ENCODE data around the gene RASGEF1B.

Gene RASGEF1B

DNA sequence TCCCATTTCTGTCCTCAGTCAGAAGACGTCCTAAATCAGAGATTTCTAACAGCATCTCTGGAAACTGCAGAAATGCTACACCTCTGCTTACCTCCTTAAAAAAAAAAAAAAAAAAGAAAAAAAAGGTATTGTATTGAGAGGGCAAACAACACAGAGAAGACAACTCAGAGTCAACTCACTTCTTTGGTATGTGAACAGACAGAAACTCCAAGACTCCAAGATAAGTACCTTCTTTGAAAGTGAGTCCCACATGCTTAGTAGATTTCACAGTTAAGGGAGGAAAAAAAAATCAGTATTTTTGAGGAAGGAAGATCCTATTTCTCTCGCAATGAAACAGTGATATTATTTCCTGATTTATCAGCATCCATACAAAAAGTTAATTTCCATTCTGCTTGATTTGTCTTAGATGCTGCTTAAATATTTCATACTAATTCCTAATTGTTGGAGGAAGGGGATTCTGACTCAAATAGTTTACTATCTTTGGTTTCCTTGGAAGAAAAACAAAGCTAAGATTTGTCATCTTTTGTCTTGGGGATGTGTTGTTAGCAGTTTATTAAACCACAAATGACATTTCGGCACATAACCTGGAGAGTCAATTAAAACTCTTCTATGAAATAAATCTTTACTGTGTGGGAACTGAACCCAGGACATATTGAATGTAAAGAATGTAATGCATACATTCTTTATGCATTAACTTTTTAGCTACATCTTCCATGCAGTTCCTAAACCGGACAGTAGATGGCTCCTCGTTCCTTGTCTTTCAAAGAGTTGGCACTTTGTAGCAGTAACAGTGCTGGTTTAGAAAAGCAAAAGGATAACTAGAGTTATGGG is 4.7 kb downstream of the RASGEF1B start:
- FAIRE-seq, result no peak
- DNase-seq (ENCODE audit: low spot score), result peak; percentile 17

- DNase-seq (ENCODE audit: low spot score), result no peak
- FAIRE-seq, result no peak
These were observed 6.0 kb downstream of the RASGEF1B start for GRCh38 chr4:81465406-81466340.

DNA sequence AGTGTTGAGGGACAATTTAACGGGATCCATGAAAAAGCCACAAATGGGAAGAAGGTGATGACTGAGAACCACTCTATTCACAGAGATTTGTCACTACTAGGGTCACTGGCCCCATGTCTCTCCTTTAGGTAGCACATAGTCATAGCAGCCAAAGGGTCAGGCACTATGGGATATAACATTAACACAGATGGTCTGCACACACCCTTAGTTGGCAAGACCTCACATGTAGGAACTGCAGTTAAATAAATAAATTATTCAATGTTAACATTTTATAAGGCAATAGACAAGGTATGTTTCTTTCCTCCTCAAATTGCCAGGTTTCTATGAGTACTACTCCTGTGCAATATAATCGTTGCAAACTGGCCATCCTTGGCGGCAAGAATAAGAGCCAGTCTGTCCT is 10.9 kb downstream of the RASGEF1B start:
- DNase-seq (ENCODE audit: low spot score) (no peak), FAIRE-seq (no peak)

- FAIRE-seq (no peak), DNase-seq (ENCODE audit: low spot score) (no peak)
These were observed 11.5 kb downstream of the RASGEF1B start for GRCh38 chr4:81460191-81460701.

DNA sequence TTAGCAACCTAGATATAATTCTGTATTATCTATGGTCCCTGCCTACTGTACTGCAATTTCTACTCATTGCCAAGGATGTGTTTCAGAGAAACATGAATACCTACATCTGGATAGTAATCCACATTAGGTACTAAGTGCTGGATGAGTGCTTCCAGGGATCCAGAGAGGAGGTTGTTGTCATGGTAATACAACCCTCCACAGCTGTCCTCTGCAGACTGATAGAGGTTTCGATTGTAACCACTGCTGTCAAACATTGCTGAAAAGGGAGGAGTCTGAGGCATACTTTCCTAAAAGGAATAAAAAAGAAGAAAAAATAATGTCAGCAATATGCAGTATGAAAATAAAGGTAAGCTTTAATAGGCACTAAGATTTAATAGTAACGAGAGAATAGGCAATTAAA is 12.5 kb downstream of the RASGEF1B start:
- FAIRE-seq, result no peak

GRCh38 chr4:81457921-81458520 is 13.7 kb downstream of the RASGEF1B start:
- no peak for FAIRE-seq
- DNase-seq (ENCODE audit: low spot score), result no peak

More for the DNA sequence above, 12.5 kb downstream of the RASGEF1B start:
- no peak for DNase-seq (ENCODE audit: low spot score)

DNA sequence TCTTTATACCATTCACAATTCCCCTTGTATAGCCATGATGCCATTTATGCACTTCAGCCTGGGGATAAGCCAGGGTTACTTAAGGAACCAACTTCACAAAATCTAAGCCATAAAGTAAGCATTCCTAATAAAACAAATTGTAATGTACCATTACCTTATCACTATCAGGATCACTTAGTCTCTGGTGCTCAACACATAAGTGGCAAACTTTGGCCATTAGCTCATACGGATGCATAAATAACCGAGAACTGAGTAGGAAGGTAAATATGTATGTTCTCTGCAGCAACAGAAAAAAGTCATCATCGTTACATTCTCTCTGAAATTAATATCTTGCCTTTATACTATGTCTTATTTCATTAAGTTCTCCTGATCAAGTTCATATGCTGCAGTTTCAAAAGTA is 14.4 kb downstream of the RASGEF1B start:
- no peak for DNase-seq (ENCODE audit: low spot score)
- no peak for FAIRE-seq

GRCh38 chr4:81455897-81456296 is 15.8 kb downstream of the RASGEF1B start:
- no peak for FAIRE-seq

DNA sequence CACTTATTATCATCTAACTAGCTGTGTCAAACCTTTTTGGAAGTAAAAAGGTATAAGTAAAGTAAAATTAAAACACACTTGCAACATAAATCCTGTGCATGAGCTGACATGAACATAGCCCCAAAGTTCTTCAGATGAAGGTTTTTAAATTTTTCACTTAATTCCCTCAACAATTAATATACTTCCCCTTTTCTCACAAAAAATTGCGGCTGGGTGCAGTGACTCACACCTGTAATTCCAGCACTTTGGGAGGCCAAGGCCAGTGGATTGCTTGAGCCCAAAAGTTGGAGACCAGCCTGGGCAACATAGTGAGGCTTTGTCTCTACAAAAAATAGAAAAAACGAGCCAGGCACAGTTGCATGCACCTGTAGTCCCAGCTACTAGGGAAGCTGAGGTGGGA is 16.8 kb downstream of the RASGEF1B start:
- no peak for DNase-seq (ENCODE audit: low spot score)
- FAIRE-seq, result no peak

More at GRCh38 chr4:81455897-81456296, 15.8 kb downstream of the RASGEF1B start:
- DNase-seq (ENCODE audit: low spot score), result no peak

DNA sequence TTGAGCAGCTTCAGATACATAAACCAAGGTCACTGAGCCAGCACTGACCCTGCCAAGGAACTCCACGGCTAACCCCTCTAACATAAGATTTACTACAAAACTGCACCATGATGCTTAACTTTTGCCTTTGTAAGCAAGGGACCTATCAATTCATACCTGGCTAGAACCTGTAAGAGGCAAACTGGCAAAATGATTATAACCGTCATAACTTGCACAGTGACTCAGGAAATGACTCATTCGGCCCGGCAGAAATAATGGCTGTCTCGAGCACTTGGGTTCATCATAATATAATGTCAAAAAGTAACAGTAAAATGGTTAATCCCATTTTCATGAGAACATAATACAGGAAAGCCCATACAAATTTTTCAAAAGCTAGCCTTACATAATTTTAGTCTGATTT is 17.2 kb downstream of the RASGEF1B start:
- FAIRE-seq (no peak), DNase-seq (ENCODE audit: low spot score) (peak; percentile 36)

GRCh38 chr4:81453024-81453423 is 18.7 kb downstream of the RASGEF1B start:
- no peak for FAIRE-seq
- DNase-seq (ENCODE audit: low spot score), result no peak

GRCh38 chr4:81452452-81453006 is 19.2 kb downstream of the RASGEF1B start:
- FAIRE-seq, result no peak

GRCh38 chr4:81449015-81449414 is 22.7 kb downstream of the RASGEF1B start:
- DNase-seq (ENCODE audit: low spot score) (no peak), FAIRE-seq (no peak)

More at GRCh38 chr4:81452452-81453006, 19.2 kb downstream of the RASGEF1B start:
- DNase-seq (ENCODE audit: low spot score), result no peak

- DNase-seq (ENCODE audit: low spot score) (no peak), FAIRE-seq (no peak)
These were observed 24.0 kb downstream of the RASGEF1B start for GRCh38 chr4:81447566-81448229.

DNA sequence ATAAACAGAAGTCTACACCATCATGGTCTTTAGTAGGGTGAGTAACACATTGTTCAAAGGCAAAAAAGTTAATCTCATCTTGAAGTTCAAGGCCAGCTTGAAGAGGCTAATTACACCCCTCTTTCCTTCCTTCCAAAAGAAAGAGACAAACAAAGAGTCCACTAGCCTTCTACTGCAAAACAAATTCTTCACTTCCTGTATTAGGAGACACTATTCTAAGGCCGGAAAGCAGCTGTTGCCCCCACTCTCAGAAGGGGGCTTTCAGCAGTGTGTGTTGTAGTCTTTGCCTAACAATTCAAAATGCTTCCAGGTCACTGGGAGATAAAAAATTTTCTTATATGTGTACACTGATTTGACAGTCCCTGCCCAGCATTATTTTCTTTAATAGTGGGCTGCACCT is 25.1 kb downstream of the RASGEF1B start:
- DNase-seq (ENCODE audit: low spot score) (no peak), FAIRE-seq (no peak)

- no peak for FAIRE-seq
These were observed 26.5 kb downstream of the RASGEF1B start for GRCh38 chr4:81445196-81445595.

GRCh38 chr4:81442484-81443085 is 29.1 kb downstream of the RASGEF1B start:
- no peak for DNase-seq (ENCODE audit: low spot score)
- no peak for FAIRE-seq

More at GRCh38 chr4:81445196-81445595, 26.5 kb downstream of the RASGEF1B start:
- no peak for DNase-seq (ENCODE audit: low spot score)

DNA sequence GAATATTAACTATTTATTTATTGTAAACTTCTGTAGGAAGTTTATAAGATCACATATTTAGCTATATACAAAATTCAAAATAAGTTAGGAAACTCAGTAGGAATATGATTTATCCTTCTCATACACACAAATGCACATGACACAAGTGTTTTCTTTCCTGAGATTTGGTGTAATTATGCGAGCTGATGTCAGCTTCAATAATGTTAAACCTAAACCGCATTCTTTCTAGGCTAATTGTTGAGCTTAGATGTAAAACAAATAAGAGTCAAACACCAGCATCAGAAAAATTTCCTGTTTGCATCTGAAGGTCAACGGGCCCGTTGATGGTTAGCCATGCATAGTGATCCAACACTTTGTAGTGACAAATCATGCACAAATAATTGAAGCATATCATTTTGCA is 30.8 kb downstream of the RASGEF1B start:
- no peak for FAIRE-seq
- DNase-seq (ENCODE audit: low spot score), result no peak

- DNase-seq (ENCODE audit: low spot score), result no peak
- no peak for FAIRE-seq
These were observed 34.6 kb downstream of the RASGEF1B start for GRCh38 chr4:81436941-81437574.

GRCh38 chr4:81436096-81436495 is 35.6 kb downstream of the RASGEF1B start:
- DNase-seq (ENCODE audit: low spot score) (no peak), FAIRE-seq (no peak)

Measured in urothelium cell line (cell line).